Lower leg skin (tissue), 4 donors: ENCODE data around the gene MAX. TPM values are rescaled to one million over a fixed set of nuclear protein-coding genes. Genes with fewer than 3 reads are reported as not detected.
A peak's percentile ranks its signal among the peaks of the same experiment; 100 is the strongest.
"Not testable (repeated sequence)": the region's sequence is repeated elsewhere in the genome, so short reads cannot be mapped to it uniquely, and the experiment has no call there.

Experiments
- DNase-seq, 2 donors: peaks; one replicate each; pipeline ENCODE4 v3.0.0-alpha.2; 2019; ENCODE audit warnings: low spot score in 2 of 2
- H3K4me3 ChIP-seq: fragments of 200-600 bp; sonication (generic); 2 replicates; pipeline ENCODE4 v1.5.1; 2017; ENCODE audit warnings: mild to moderate bottlenecking, low read depth; ENCODE audit not compliant: poor library complexity, severe bottlenecking
- POLR2A ChIP-seq, 2 donors: fragments of 450-650 bp; IDR thresholded peaks; one replicate each; pipeline ENCODE4 v1.6.1; 2016 to 2017; ENCODE audit warnings: antibody characterized with exemption in 2 of 2, mild to moderate bottlenecking in 1 of 2, moderate library complexity in 1 of 2
- WGBS, 2 donors: methylation state at CpG; one replicate each; pipeline ENCODE4 v1.1.5; 2018; 5-methylcytosine and 5-hydroxymethylcytosine counted together
- intact Hi-C: fragments of 100-400 bp; cut with DNase I; formaldehyde crosslinking; loops from one replicate; pipeline ENCODE4 v1.15.0; 2023; ENCODE audit warnings: low total_unique reads
- total RNA-seq, 4 donors: library from RNA; depleted of rRNA; stranded (reverse); fragments of >200 nt; gene quantifications; one replicate each; pipeline ENCODE4 v1.1.0, GENCODE V29; 2016
- TF ChIP-seq, protein P1 (sequence below), 3 donors: fragments of 450-650 bp; IDR thresholded peaks; one replicate each; pipeline ENCODE4 v1.5.1; 2016; ENCODE audit warnings: antibody characterized with exemption in 3 of 3, mild to moderate bottlenecking in 3 of 3, moderate library complexity in 2 of 3

The MAX gene
- total RNA-seq, 4 donors from 2014 or later = 61.0 to 126 (median 65.6) TPM

- TF ChIP-seq, protein P1, sequence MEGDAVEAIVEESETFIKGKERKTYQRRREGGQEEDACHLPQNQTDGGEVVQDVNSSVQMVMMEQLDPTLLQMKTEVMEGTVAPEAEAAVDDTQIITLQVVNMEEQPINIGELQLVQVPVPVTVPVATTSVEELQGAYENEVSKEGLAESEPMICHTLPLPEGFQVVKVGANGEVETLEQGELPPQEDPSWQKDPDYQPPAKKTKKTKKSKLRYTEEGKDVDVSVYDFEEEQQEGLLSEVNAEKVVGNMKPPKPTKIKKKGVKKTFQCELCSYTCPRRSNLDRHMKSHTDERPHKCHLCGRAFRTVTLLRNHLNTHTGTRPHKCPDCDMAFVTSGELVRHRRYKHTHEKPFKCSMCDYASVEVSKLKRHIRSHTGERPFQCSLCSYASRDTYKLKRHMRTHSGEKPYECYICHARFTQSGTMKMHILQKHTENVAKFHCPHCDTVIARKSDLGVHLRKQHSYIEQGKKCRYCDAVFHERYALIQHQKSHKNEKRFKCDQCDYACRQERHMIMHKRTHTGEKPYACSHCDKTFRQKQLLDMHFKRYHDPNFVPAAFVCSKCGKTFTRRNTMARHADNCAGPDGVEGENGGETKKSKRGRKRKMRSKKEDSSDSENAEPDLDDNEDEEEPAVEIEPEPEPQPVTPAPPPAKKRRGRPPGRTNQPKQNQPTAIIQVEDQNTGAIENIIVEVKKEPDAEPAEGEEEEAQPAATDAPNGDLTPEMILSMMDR (IDR thresholded peaks at IDR 0.05) = no peak
- no peak for TF ChIP-seq POLR2A (IDR thresholded peaks at IDR 0.05)
- WGBS, 2 donors = 97 to 100% methylated on average over 2 of the region's 2 CpGs
- intact Hi-C loops = no loop called here
Observed at GRCh38 chr14:65038966-65039365, 63.4 kb downstream of the MAX start.

GRCh38 chr14:65035049-65035448 lies 67.3 kb downstream of the MAX start:
- TF ChIP-seq, protein P1 (IDR thresholded peaks at IDR 0.05) = no peak
- TF ChIP-seq POLR2A (IDR thresholded peaks at IDR 0.05) = no peak
- 37 to 41% methylated on average over 4 of the region's 4 CpGs for WGBS, 2 donors
- intact Hi-C loops = no loop called here
- peak in 1 of 2 donors; percentile 85 for DNase-seq
- H3K4me3 ChIP-seq = no peak overlapping the region

More at GRCh38 chr14:65038966-65039365, 63.4 kb downstream of the MAX start:
- no peak overlapping the region for H3K4me3 ChIP-seq
- peak in 1 of 2 donors; percentile 40 for DNase-seq

GRCh38 chr14:65034021-65034420 lies 68.3 kb downstream of the MAX start:
- TF ChIP-seq, protein P1 (IDR thresholded peaks at IDR 0.05) = no peak
- no peak for TF ChIP-seq POLR2A (IDR thresholded peaks at IDR 0.05)
- intact Hi-C loops = no loop called here
- no peak overlapping the region for H3K4me3 ChIP-seq
- no peak for DNase-seq
- WGBS, 2 donors = 87 to 89% methylated on average over 4 of the region's 4 CpGs

DNA sequence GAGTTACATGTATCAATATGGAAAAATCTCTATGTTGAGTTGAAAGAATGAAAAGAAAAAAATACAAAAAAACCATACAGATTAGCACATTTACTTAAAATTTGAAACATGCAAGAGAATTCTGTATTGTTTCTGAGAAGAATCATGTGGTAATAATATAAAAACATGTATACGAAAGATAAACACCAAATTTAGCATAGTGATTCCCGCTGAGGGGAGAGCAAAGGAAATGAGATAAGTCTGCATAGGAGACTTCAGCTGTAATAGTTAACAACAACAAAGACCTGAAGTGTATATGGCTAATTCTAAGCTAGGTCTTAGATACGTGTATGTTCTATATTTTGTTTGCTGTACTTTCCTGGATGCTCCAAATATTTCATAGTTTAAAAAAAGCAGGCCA lies 69.1 kb downstream of the MAX start:
- TF ChIP-seq POLR2A (IDR thresholded peaks at IDR 0.05) = no peak
- TF ChIP-seq, protein P1 (IDR thresholded peaks at IDR 0.05) = no peak
- intact Hi-C loops = no loop called here
- H3K4me3 ChIP-seq = no peak overlapping the region
- WGBS, 2 donors = 96% methylated on average over 3 of the region's 3 CpGs
- no peak for DNase-seq

GRCh38 chr14:65032319-65032718 lies 70.0 kb downstream of the MAX start:
- WGBS, 2 donors = 96% methylated on average over 11 of the region's 11 CpGs
- intact Hi-C loops = no loop called here
- TF ChIP-seq, protein P1 (IDR thresholded peaks at IDR 0.05) = no peak
- TF ChIP-seq POLR2A (IDR thresholded peaks at IDR 0.05) = no peak
- DNase-seq = peak in 1 of 2 donors; percentile 29
- no peak overlapping the region for H3K4me3 ChIP-seq

GRCh38 chr14:65031321-65031720 lies 71.0 kb downstream of the MAX start:
- DNase-seq = peak in 1 of 2 donors; percentile 29
- intact Hi-C loops, H3K4me3 ChIP-seq: not testable (repeated sequence)
- WGBS, 2 donors = 94% methylated on average over 10 of the region's 10 CpGs
